OCI-LY3 (cell line): ENCODE measurements around the gene ZNF839.

Experiments
- CTCF ChIP-seq: fragments of 200-600, 300-600 bp; sonication (generic); IDR thresholded peaks from 2 replicates; pipeline ENCODE4 v1.5.1; 2014; ENCODE audit warnings: antibody characterized with exemption, low read length, low read depth
- EZH2phosphoT487 ChIP-seq: fragments of 200-600 bp; shearing (Covaris generic); IDR thresholded peaks from 2 replicates; pipeline ENCODE4 v1.6.1; 2018; ENCODE audit warnings: antibody characterized with exemption, mixed run types, low read depth

- TF ChIP-seq CTCF (peak; percentile 39), EZH2phosphoT487 (no peak)
Observed at GRCh38 chr14:102295270-102295669, 24.3 kb upstream of the ZNF839 start.
